SKM-1 treated with dmso at 0.1 percent for 144 hours (cell line): Measurements from ENCODE around the gene TMC6.
"Not testable (repeated sequence)": the region's sequence is repeated elsewhere in the genome, so short reads cannot be mapped to it uniquely, and the experiment has no call there.

ENCODE experiments used
- DNase-seq: peaks from one replicate; lab custom pipeline; 2025; ENCODE audit not compliant: unreplicated experiment; lab: John Stamatoyannopoulos, UW

Gene TMC6, protein sequence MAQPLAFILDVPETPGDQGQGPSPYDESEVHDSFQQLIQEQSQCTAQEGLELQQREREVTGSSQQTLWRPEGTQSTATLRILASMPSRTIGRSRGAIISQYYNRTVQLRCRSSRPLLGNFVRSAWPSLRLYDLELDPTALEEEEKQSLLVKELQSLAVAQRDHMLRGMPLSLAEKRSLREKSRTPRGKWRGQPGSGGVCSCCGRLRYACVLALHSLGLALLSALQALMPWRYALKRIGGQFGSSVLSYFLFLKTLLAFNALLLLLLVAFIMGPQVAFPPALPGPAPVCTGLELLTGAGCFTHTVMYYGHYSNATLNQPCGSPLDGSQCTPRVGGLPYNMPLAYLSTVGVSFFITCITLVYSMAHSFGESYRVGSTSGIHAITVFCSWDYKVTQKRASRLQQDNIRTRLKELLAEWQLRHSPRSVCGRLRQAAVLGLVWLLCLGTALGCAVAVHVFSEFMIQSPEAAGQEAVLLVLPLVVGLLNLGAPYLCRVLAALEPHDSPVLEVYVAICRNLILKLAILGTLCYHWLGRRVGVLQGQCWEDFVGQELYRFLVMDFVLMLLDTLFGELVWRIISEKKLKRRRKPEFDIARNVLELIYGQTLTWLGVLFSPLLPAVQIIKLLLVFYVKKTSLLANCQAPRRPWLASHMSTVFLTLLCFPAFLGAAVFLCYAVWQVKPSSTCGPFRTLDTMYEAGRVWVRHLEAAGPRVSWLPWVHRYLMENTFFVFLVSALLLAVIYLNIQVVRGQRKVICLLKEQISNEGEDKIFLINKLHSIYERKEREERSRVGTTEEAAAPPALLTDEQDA

DNA sequence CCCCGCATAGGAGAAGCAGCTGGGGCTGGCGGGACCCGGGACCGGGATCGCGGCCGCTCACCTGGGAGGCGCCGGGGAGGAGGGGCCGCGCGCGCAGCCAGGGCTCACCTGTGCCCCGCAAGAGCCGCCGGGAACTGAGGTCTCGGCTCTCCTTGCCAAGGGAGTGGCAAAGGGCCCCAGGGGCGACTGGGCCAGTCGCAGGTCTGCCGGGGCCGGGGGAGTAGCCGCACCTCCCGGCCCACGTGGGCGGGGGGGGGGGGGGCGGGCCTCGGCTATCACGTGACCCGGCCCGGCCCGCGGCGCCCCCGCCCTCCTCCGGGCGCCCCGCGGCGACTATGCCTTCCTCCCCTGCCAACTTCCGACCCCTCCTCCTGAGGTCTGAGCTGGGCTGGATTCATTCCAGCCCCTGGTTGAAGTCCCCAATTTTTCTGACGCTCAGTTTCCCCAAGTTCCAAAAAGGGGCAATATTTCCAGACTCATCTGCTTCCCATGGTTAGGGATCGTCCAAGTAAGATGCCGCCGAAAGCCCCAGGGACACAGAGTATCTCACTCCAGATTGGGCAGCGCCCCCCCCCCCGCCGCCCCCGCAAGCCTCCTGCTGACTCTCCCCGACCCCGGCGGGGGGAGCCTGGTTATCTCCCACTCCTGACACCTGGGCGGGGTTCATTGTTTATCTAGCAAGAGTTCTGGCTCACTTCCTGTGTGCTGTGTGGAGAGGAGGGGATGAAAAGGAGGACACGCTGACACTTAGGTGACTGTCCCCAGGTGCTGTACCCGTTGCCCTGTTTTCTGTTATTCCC is at the start of gene TMC6:
TSS of gene TMC6 (minus strand) at position 205 of the 800 bp plus-strand sequence. CDS start 1,923 bp downstream, outside the sequence.
- peak; percentile 76 for DNase-seq

DNA sequence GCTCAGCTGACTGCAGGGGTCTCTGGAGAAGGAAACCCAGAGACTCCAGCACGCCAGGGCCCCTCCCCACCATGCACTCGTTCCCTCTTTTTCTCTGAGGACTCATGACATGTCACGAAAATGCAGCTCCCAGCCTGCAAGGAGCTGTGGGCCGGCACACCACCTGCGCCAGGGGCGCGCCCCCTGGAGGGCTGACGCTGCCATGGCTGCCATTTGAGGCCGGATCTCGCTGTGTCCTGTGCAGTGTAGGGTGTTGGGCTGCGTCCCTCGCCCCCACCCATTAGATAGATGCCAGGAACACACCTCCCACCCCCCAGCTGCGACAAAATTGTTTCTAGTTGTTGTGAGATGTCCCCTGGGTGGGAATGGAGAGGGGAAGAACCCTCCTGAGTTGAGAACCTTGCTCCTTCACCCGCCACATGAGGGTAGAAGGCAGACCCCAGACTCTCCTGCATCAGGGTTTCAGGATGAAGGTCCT is 48.0 kb upstream of the TMC6 start:
- peak; percentile 29 for DNase-seq

DNA sequence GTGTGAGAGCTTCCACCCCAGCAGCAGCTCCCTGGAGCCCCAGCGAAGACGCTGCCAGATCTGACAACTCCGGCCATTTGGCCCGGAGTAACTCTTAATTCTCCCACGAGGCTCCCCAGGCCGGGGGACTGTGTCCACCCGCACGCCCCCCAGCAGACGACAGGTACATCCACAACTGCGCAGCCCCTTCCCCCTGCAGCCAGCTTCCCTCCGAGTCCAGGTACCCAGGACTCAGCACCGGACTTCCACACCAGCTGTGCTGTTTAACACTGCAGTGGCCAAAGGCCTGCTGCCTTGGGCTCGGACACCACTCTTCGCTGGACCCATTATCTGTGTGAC is 47.1 kb upstream of the TMC6 start:
- no peak for DNase-seq

DNA sequence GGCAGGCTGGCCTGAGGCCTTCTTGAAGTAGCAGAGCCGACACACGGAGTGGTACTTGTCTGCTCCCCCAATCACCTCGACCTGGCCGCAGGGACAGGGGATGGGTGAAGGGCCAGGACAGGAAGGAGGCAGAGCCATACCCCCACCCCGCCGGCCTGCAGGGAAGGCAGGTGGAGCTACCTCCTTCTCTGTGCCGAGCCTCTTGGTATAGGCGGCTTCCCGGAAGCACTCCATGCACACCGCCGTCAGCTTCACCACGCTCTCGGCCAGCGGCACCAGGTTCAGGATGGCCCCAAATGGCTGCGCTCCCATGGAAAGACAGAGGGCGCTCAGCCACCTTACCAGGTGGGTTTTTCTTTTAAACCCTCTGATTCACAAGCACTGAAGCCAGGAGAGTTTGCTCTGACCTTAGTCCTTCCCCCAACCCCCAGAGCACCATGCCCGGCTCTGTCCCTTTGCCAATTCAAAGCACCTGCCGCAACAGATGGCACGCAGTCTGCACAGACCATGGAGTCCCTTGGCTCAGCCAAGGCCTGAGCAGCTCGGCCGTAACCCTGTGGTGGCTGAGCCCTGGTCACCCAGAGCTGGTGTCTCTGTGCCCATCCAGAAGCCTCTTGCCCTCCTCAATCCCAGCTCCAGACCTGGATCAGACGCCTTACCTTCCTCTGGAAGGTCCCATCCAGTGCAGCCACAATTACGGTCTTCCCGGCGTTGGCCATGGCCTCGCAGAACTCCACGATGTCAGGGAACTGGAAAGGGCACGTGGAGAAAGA is 46.5 kb upstream of the TMC6 start:
- DNase-seq: no peak

DNA sequence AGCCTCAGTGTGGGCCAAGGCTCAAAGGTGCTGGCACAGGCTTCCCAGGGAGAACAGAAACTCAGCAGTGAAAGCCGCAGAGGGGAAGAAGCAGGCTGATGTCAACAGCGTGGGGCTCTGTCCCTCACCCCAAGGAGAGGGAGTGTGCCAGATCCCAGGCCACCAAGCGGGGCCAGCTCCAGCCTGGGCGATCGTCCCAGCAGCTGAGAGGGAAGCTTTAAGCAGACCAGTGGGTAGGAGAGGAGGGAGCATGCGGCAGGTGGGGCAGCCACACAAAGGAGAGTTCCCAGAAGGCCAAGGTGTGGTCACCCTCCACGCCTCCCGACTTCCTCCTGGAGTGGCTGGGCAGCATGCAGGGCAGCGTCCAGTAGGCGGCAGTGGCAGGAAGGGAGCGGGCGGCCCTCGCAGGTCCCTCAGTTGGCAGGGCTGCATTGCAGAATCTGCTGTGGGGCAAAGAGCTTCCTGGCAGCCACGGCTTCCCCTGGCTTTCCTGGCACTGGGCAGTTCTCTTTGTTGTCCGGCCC is 45.9 kb upstream of the TMC6 start:
- DNase-seq: no peak

DNA sequence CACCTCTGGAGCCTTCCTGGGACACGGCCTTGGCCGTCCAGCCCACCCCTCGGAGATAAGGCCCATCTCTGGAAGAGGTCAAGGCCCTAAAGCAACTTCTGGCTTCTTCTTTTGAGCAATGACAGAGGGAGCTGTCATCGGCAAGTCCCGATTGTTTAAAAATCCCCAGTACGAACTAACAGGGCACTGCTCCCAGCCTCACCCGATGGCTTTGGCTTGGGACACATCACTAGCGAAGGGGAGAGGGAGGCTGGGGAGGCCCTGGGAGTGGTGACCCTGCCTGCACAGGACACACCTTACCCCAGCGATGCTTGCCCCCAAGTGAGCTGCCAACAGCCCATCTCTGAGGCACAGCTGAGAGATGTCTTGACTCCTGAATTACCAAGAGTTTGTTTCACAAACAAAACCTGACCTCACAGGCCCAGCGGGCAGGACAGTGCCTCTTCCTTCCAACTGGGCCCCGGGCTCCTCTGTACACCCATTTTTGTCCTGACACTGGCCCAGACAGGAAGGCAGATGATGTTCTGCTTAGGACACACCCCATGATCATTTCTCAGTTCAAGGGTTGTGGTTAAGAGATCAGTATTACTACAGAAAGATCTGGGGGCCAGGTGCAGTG is 44.7 kb upstream of the TMC6 start:
- no peak for DNase-seq

DNA sequence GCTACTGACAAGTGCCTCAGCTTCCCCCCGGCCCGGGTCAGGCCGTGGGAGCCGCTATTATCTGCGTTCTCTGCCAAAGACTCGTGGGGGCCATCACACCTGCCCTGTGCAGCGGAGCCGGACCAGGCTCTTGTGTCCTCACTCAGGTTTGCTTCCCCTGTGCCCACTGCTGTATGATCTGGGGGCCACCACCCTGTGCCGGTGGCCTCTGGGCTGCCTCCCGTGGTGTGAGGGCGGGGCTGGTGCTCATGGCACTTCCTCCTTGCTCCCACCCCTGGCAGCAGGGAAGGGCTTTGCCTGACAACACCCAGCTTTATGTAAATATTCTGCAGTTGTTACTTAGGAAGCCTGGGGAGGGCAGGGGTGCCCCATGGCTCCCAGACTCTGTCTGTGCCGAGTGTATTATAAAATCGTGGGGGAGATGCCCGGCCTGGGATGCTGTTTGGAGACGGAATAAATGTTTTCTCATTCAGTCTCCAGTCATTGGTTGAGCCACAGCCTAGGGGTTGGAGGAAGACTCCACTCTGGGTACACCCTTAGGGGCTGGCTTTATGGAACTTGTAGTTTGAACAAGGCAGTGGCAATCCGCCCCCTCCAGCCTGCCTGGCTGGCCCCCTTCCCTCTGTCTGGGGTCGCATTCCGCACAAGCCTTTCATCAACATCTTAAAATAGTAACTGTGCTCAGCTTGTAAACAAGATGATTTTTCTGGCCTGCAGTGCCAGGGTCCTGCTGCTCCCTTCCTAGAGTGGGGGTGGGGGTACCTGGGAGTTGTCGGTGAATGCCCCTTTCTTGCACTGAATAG is 43.9 kb upstream of the TMC6 start:
- no peak for DNase-seq

DNA sequence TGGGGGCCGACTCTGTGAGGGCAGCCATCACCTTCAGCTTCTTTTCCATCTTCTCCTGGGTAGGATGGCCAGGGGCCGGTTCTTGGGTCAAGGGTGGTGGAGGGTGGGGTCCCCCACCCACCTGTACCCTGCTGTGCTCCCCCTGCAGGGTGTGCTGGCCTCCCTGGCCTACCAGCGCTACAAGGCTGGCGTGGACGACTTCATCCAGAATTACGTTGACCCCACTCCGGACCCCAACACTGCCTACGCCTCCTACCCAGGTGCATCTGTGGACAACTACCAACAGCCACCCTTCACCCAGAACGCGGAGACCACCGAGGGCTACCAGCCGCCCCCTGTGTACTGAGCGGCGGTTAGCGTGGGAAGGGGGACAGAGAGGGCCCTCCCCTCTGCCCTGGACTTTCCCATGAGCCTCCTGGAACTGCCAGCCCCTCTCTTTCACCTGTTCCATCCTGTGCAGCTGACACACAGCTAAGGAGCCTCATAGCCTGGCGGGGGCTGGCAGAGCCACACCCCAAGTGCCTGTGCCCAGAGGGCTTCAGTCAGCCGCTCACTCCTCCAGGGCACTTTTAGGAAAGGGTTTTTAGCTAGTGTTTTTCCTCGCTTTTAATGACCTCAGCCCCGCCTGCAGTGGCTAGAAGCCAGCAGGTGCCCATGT is 43.2 kb upstream of the TMC6 start:
- DNase-seq: not testable (repeated sequence)

DNA sequence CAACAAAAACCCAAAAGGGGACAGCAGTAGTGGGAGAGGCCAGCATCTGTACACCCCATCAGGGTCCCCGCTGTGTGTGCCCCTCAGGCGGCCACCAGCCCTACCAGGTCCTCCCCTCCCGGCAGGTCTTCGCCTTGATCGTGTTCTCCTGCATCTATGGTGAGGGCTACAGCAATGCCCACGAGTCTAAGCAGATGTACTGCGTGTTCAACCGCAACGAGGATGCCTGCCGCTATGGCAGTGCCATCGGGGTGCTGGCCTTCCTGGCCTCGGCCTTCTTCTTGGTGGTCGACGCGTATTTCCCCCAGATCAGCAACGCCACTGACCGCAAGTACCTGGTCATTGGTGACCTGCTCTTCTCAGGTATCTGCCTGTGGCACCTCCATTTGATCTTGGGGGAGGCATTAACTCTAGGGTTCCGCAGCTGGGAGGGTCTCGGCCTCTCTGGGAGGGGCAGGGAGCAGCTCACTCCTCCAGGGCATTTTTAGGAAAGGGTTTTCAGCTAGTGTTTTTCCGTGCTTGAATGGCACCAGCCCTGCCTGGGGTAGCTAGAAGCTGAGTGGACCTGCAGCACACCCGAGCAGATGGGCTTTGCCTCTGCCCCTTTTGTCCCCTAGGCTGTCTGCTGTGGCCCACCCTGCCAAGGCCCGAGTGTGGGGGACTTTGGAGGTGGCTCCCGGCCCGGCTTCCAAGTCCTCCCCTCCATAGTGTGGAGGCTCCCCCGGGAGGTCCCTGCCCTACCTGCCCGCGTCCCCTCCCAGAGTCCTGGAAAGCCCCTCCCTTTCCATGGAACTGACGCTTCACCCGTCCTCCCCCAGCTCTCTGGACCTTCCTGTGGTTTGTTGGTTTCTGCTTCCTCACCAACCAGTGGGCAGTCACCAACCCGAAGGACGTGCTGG is 42.4 kb upstream of the TMC6 start:
- DNase-seq: no peak

DNA sequence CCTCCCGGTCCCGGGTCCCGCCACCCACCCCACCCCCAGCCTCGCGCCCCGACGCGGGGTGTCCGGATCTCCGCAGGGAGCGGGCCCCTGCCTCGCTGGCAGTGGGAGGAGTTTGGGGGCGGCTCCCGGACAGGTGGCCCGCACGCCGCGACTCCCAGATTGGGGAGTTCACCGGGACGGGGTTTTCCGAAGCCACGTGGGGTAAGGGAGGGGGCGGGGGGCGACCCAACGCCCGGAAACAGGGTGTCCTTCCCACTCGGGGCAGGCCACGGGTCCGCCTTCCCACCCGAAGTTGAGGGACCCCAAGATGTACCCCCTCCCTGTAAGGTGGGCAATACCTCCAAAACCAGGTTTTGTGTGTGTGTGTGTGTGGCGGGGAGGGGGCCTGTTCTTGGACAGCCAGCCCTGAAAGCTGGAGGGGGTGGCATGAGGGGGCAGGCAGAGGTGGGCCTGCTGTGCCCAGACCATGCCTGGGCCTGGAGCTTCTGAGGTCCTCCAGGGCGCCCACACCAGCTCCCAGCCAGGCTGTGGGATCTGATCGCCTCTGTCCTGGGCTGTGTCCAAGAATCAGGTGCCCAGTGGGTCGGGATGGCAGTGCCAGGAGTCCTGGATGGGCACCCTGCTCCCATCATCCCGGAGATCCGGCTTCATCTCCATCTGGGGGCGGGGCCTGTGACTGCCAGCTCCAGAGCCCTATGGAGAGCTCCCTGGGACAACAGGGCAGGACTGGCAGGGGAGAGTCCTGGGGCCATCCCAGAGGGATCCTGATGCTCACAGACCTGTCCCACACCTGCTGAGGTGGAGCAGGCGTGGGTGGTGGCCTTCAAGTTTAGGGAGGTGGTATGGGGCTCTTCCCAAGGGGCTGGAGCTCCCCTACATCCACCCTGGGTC is 40.6 kb upstream of the TMC6 start:
- no peak for DNase-seq

DNA sequence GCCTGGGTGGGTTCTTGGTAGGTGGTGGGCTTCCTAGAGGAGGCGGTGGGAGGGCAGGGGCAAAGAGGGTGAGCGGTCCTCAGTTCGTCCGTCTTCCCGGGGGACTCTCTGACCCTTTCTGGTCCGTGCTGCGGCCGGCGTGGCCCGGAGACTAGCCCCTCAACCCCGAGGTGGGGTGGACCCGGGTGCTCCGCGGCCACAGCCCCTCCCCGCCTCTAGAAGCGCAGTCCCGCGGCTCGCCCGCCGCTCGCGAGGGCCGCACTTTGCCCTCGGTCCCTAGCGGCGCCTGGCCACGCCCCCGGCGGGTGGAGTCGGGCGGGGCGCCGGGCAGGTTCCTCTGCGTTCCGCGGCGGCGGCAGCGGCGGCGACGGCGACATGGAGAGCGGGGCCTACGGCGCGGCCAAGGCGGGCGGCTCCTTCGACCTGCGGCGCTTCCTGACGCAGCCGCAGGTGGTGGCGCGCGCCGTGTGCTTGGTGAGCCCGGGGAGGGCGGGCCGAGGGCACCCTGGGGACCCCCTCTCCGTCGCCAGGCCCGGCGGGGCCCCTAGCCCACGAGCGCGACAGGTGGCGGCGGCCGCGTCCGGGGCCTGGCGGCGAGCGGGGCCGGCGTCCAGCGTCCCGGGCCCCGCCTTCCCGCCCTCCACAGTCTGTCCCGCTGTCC is 39.8 kb upstream of the TMC6 start, which contains the start of gene SYNGR2:
TSS of gene SYNGR2 (plus strand) at position 340 of the 661 bp plus-strand sequence. CDS start at position 376, 36 bp downstream.
- DNase-seq: peak; percentile 85

DNA sequence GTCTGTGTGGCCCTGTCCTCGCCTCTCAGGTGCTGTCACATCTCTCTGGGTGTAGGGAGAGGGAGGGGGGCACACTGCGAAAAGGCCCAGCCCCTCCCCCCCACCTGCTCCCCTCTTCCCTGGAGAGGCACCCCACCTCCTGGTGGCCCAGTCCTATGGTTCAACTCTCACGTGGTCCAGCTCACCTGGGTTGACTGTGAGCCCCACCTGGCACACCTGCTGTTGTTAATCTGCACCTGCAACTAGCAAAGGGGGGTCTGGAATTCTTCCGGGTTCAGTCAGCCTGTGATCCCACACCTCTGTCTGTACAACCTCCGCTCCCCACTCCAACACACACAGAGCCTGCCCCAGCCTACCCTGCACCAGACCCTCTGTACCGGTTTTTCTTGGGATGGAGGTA is 37.9 kb upstream of the TMC6 start:
- DNase-seq: no peak

DNA sequence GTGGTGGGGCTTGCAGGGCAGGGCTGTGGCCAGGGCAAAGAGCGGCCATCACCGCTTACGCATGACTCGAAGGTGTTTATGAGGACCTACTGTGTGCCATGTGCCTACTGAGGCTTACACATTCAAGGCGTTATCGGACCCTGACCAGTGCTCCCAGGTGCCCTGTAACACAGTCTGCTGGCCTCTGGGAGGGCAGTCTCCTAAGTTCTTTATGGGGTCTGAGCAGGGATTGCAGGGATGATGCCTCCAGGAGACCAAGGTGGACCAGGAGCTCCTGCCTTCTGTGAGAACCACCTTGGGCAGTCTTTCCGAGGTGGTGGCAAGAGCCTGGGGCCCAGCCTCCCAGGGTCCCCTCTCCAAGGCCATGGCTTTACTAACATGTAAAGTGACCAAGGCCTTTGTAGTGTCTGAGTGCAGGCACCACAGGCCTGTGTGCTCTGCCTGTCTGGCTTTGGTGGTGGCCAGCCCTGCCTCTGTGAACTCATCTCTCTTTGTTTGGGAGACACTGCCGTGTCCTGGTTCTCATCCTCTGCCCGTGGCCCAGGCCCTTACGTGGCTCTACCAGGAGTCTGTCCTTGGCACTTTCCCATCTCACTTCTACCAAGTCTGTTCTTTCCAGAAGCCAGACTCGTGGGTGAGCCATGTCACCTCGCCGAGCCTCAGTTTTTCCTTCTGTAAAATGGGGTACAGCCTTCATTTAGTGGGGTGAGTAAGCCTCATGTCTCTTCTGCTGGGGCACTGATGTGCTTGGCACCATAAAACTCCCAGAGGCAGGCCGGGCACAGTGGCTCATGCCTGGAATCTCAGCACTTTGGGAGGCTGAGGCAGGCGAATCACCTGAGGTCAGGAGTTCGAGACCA is 36.4 kb upstream of the TMC6 start:
- no peak for DNase-seq

DNA sequence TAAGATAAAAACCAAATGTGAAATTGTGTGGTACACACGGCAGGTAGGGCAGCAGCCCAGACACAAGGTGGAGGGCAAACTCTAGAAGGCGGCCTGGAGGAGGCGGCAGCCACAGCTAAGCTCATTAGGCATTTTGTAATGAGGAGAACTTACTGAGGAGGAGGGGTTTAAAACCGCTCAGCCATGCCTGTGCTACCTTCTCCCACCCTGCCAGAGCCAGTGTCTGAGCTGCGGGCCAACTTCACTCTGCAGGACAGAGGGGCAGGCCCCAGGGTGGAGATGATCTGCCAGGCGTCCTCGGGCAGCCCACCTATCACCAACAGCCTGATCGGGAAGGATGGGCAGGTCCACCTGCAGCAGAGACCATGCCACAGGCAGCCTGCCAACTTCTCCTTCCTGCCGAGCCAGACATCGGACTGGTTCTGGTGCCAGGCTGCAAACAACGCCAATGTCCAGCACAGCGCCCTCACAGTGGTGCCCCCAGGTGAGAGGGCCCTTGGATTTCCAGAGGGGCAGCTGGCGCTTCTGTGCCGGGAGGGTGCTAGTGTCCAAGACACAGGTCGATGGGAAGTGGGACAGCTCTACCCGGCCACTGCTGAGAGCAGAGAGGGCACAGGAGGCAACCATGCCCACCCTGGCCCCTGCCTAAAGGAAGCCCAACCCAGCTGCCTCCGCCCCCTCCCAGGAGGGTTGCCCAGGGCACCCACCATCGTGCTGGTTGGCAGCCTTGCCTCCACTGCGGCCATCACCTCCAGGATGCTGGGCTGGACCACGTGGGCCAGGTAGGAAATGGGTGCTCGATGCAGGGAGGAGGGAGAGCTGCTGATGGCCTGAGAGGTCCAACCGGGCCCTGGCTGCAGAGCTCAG is 35.6 kb upstream of the TMC6 start:
- DNase-seq: no peak
